ENCODE results near the gene ZNF548.
A peak's percentile ranks its signal among the peaks of the same experiment; 100 is the strongest.

ZNF548 gene

GRCh38 chr19:57403737-57404563, 14.3 kb downstream of the ZNF548 start:
- no peak for DNase-seq

DNA sequence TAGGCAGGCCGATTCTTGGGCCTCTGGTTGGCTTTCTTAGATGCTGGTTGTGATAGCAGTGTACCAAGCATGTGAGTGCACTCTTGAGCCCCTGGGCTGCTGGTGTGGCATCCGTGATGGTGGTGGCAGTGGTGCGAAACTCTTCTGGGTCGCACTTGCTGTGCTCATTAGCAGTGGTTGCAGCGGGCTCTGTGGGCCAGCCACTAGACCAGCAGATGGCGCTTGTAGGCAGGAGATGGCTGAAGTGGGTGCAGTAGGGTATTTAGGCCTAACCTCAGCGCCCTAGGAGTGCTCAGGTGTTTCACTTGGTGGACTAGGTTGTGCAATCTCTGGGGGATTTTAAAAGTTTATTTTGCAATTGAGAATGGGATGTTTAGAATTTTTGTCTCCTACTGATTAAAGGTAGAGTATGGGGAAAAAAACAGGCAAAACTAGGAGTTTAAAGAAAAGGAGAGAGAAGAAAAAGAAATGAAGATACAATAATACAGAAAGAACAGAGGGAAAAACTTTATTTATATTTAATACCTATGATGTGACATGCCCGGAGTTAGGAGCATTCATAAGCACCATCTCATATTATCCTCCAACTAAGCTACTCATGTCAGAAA, 17.0 kb downstream of the ZNF548 start:
- peak; percentile 67 to 74 for DNase-seq

DNA sequence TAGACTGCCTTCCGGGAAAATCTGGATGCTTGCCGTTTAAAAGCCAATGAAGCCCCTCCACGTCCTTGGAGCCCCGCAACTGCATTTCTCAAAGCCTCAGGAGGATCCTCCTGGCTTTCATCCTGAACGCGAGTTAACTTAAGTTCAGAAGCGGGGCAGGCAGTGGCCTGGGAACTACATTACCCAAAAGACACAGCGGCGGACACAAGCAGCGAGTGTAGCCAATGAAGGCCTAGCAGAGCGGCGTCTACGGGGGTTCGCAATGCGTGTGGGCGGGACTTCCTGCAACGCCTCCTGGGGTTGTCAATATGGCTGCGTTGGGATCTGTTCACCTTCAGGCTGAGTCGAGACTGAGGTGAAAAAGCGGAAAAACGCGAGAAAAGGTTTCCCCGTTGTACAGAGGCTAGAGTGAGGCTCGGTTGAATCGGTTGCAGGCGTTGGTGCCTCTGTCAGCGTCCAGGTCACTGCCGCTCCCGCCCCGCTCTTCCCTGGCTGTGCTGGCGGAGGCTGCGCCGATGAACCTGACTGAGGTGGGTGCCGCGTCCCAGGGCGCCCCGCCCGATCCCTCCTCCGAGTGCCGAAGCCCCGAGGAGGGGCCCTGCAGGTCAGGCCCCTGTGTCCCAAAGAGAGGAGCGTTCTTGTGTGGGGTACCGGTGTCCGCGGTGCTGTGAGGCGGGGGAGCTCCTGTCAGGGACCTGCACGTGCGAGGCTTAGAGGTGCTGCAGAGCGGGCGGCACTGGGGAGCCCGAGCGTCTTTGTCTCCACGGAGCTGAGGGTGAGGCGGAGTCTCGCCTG, 21.4 kb downstream of the ZNF548 start, which contains the start of gene ZNF17:
ZNF17 (plus strand) TSS at position 285 of the 795 bp plus-strand sequence. CDS start 2,455 bp downstream, outside the sequence.
- DNase-seq, result peak; percentile 92 to 93

- no peak for DNase-seq
These were observed 29.8 kb downstream of the ZNF548 start for GRCh38 chr19:57419439-57419838.

DNA sequence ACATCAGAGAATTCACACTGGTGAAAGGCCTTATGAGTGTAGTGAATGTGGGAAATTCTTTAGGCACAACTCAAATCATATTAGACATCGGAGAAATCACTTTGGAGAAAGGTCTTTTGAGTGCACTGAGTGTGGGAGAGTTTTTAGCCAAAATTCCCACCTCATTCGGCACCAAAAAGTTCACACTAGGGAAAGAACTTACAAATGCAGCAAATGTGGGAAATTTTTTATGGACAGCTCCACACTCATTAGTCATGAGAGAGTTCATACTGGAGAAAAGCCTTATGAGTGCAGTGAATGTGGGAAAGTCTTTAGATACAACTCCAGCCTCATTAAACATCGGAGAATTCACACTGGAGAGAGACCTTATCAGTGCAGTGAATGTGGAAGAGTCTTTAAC, 31.4 kb downstream of the ZNF548 start:
- no peak for DNase-seq

GRCh38 chr19:57434386-57435061, 44.9 kb downstream of the ZNF548 start:
- no peak for DNase-seq

DNA sequence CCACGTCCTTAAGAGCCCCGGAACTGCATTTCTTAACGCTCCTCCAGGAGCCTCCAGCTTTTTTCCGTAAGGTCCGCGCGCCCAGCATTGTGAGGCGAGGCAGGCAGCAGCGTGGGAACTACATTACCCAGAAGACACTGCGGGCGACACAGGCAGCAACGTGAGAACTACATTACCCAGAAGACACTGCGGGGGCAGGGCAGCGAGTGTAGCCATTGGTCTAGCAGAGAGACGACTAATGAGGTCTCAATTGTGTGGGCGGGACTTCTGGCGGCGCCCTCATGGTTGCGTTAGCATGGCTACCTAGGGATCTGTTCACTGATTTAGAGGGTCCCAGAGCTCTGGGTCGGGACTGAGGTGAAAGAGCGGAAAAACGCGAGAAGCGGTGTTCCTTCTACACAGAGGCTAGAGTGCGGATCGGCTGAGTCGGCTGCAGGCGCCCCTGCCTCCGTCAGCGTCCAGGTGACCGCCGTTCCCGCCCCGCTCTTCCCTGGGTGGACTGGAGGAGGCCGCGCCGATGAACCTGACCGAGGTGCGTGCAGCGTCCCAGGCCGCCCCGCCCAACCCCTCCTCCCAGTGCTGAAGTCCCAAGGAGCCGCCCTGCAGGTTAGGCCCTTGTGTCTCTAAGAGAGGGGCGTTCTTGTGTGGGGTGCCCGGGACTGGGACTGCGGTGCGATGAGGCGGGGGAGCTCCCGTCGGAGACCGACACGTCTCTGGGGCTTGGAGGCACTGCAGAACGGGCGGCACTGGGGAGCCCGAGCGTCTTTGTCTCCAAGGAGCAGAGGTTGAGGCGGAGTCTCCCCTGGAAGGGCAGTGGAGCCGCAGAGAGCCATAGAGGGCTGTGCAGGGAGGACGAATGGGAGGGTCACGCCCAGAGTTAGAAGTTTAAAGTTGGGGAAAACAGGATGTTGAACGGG, 45.7 kb downstream of the ZNF548 start, which contains the start of gene ZNF749:
ZNF749 (plus strand) TSS at position 264 of the 917 bp plus-strand sequence; CDS start at position 518, 254 bp downstream.
- peak; percentile 98 to 99 for DNase-seq

- DNase-seq, result no peak
These were observed 46.8 kb downstream of the ZNF548 start for GRCh38 chr19:57436417-57436816.

DNA sequence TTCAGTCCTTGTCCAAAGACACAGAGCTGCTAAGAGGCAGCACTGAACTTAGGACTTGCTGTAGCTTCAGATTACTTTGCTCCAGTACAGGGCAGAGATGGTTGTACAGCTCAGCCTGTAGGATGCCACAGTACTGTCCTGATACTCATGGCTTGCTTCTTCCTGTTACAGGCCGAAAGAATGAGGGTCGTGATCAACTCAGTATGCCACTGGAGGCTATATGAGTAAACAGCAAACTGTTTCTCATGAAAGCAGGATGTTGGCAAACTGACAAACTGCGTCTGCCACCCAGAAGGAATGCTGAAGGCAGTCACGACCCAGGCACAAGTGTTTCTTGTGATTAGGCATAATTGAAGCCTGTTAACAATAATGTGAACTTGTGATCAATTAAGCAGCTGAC, 48.3 kb downstream of the ZNF548 start:
- no peak for DNase-seq

DNA sequence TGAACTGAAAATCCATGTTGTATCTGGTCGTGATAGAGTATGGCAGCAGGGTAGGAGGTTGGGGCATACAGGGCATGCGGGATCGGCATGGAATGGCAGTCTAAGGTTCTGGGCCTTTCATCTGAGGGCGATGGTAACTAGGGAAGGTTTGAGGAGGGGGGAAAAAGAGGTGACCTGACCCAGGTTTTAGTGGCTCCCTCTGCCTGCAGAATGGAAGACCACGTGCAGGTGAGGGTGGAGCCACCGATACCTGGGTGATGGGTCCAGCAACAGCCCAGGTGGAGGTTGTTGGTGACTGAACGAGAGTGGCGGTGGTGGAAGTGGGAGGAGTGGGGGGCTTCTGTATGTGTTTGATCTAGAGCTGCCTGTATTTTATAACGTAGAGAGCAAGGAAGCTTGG, 49.3 kb downstream of the ZNF548 start:
- DNase-seq, result no peak

GRCh38 chr19:57441979-57442752, 52.5 kb downstream of the ZNF548 start:
- DNase-seq, result no peak

GRCh38 chr19:57443121-57443696, 53.6 kb downstream of the ZNF548 start:
- no peak for DNase-seq

- no peak for DNase-seq
These were observed 62.7 kb downstream of the ZNF548 start for GRCh38 chr19:57452307-57452706.
